Sigmoid colon (tissue), 7 donors: Measurements from ENCODE around the gene GREB1. TPM values are rescaled to one million over a fixed set of nuclear protein-coding genes. Genes with fewer than 3 reads are reported as not detected.

Experiments
- DNase-seq: peaks from one replicate; pipeline ENCODE4 v3.0.0-alpha.2; 2019
- H3K27ac ChIP-seq, 4 donors: fragments of 200-600 bp; sonication (generic); one replicate each; pipeline ENCODE4 v1.5.1; 2016 to 2019; ENCODE audit warnings: mild to moderate bottlenecking in 1 of 4
- H3K27me3 ChIP-seq, 3 donors: fragments of 200-600 bp; sonication (generic); one replicate each; pipeline ENCODE4 v1.5.1; 2019; ENCODE audit warnings: mild to moderate bottlenecking in 1 of 3
- H3K36me3 ChIP-seq, 4 donors: fragments of 200-600 bp; sonication (generic); one replicate each; pipeline ENCODE4 v1.5.1; 2016 to 2019
- H3K4me1 ChIP-seq, 4 donors: fragments of 200-600 bp; sonication (generic); one replicate each; pipeline ENCODE4 v1.5.1; 2017 to 2019
- H3K4me3 ChIP-seq, 4 donors: fragments of 200-600 bp; sonication (generic); one replicate each; pipeline ENCODE4 v1.5.1; 2017 to 2019; ENCODE audit warnings: mild to moderate bottlenecking in 2 of 4, moderate library complexity in 1 of 4
- H3K9me3 ChIP-seq, 4 donors: fragments of 200-600 bp in 3 of 4; sonication (generic) in 3 of 4; one replicate each; pipeline versions ENCODE4 v1.5.1 to v1.6.1; 2013 to 2019
- EP300 ChIP-seq, 4 donors: sonication (generic); formaldehyde crosslinking; IDR thresholded peaks; one replicate each; pipeline ENCODE4 v1.6.1; 2017; ENCODE audit warnings: antibody characterized with exemption in 4 of 4
- POLR2A ChIP-seq, 2 donors: fragments of 450-650 bp; IDR thresholded peaks; one replicate each; pipeline ENCODE4 v1.6.1; 2016; ENCODE audit warnings: antibody characterized with exemption in 2 of 2, mild to moderate bottlenecking in 2 of 2, moderate library complexity in 2 of 2
- POLR2AphosphoS5 ChIP-seq, 4 donors: sonication (generic); formaldehyde crosslinking; IDR thresholded peaks; one replicate each; pipeline ENCODE4 v1.6.1; 2017; ENCODE audit warnings: antibody characterized with exemption in 4 of 4
- WGBS, 2 donors: extraction: QIAGEN DNeasy Blood & Tissue Kit; methylation state at CpG; one replicate each; pipeline ENCODE4 v1.1.7; 2013; 5-methylcytosine and 5-hydroxymethylcytosine counted together
- intact Hi-C: fragments of 100-400 bp; cut with DNase I; formaldehyde crosslinking; loops from one replicate; pipeline ENCODE4 v1.15.1; 2023
- polyA plus RNA-seq, 3 donors: library from polyadenylated mRNA; stranded (reverse); fragments of 200-250 nt; gene quantifications; one replicate each; pipeline ENCODE4 v1.2.3, GENCODE V29; 2013
- total RNA-seq, 4 donors: library from RNA; depleted of rRNA; stranded (reverse); fragments of >200 nt; gene quantifications; one replicate each; pipeline ENCODE4 v1.1.0, GENCODE V29; 2016
- TF ChIP-seq, protein P1 (sequence below), 4 experiments: fragments of 450-650 bp in 3 of 4; fragments of 200-600 bp in 1 of 4; IDR thresholded peaks; one replicate each; pipeline ENCODE4 v1.5.1; 2016 to 2019; ENCODE audit warnings: antibody characterized with exemption in 4 of 4, mild to moderate bottlenecking in 3 of 4, moderate library complexity in 2 of 4
- donor health status: healthy with polysubstance abuse.
- donor health status: Bipolar disorder and iron deficiency.
- donor health status: healthy.

Gene GREB1
- total and polyA plus RNA-seq, 7 donors, result 0.28 to 2.5 (median 1.1) TPM; not detected in 1

DNA sequence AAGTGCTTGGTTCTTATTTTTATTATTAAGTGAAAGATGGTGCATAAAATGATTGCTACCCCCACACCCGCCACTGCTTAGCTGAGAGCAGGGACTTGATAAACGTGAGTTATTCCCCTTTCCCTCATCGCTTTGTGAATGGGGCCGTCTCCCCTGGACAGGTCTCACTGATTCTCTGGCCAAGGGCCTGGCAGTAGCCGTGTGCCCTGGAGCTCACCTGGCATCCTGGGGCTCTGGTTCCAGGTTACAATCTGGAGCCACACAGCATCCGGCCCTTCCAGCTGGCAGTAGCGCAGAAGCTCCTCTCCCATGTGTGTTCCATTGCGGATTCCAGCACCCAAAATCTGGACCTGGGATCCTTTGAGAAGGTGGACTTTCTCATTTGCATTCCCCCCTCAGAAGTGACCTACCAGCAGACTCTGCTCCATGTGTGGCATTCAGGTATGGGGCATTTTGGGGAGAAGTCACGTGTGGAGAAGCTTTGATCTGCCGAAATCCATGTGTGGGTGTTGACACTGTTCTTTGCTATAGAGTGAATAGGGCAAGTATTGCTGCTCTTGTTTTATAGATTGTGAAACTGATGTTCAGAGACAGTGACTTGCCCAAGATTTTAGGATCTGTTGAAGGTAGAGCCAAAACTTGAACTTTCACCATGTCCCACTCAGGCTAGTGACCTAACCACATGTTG is 63.8 kb downstream of the GREB1 start:
- H3K27me3 ChIP-seq, result no peaks in the 10 kb centered on the region
- H3K9me3 ChIP-seq, result no peaks in the 10 kb centered on the region
- H3K27ac ChIP-seq, result no peak overlapping the region
- no peak for DNase-seq
- H3K36me3 ChIP-seq, result no peaks in the 10 kb centered on the region
- WGBS, 2 donors, result 89 to 92% methylated on average over 10 of the region's 10 CpGs
- no peak for TF ChIP-seq POLR2AphosphoS5 (IDR thresholded peaks at IDR 0.05)
- TF ChIP-seq, protein P1, sequence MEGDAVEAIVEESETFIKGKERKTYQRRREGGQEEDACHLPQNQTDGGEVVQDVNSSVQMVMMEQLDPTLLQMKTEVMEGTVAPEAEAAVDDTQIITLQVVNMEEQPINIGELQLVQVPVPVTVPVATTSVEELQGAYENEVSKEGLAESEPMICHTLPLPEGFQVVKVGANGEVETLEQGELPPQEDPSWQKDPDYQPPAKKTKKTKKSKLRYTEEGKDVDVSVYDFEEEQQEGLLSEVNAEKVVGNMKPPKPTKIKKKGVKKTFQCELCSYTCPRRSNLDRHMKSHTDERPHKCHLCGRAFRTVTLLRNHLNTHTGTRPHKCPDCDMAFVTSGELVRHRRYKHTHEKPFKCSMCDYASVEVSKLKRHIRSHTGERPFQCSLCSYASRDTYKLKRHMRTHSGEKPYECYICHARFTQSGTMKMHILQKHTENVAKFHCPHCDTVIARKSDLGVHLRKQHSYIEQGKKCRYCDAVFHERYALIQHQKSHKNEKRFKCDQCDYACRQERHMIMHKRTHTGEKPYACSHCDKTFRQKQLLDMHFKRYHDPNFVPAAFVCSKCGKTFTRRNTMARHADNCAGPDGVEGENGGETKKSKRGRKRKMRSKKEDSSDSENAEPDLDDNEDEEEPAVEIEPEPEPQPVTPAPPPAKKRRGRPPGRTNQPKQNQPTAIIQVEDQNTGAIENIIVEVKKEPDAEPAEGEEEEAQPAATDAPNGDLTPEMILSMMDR (IDR thresholded peaks at IDR 0.05), result no peak
- TF ChIP-seq POLR2A (IDR thresholded peaks at IDR 0.05), result no peak
- no peak for TF ChIP-seq EP300 (IDR thresholded peaks at IDR 0.05)
- no peak overlapping the region for H3K4me3 ChIP-seq
- intact Hi-C loops, result no loop called here
- no peaks in the 10 kb centered on the region for H3K4me1 ChIP-seq

DNA sequence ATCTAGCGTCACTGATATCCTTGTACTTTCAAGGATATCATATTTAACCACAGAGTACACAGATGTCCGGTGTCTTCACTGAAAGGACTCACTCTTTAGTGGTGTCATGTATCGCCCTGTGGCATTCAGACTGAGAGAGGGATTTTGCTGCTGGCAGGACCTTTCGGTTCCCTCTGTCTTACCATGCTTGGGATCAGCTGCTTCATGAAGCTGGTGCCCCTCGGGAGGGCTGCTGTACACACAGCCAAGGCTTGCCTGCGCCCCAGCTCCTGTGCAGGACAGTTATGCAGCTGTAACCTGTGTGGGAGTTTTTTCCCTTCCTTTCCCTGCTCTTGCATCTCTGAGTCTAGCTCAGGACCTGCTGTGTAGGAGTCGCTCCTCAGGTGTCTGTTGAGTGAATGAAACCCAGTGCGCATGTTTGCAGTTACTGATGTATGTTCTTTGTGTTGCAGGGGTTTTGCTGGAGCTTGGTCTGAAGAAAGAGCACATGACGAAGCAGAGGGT is 64.4 kb downstream of the GREB1 start:
- Histone ChIP-seq H3K9me3 (no peaks in the 10 kb centered on the region), H3K4me3 (no peak overlapping the region), H3K36me3 (no peaks in the 10 kb centered on the region), H3K4me1 (no peaks in the 10 kb centered on the region), H3K27me3 (no peaks in the 10 kb centered on the region), H3K27ac (no peak overlapping the region)
- intact Hi-C loops, result no loop called here
- no peak for TF ChIP-seq POLR2A (IDR thresholded peaks at IDR 0.05)
- TF ChIP-seq, protein P1 (IDR thresholded peaks at IDR 0.05), result no peak
- no peak for TF ChIP-seq POLR2AphosphoS5 (IDR thresholded peaks at IDR 0.05)
- no peak for TF ChIP-seq EP300 (IDR thresholded peaks at IDR 0.05)
- DNase-seq, result peak; percentile 14
- WGBS, 2 donors, result 77 to 83% methylated on average over 9 of the region's 9 CpGs

DNA sequence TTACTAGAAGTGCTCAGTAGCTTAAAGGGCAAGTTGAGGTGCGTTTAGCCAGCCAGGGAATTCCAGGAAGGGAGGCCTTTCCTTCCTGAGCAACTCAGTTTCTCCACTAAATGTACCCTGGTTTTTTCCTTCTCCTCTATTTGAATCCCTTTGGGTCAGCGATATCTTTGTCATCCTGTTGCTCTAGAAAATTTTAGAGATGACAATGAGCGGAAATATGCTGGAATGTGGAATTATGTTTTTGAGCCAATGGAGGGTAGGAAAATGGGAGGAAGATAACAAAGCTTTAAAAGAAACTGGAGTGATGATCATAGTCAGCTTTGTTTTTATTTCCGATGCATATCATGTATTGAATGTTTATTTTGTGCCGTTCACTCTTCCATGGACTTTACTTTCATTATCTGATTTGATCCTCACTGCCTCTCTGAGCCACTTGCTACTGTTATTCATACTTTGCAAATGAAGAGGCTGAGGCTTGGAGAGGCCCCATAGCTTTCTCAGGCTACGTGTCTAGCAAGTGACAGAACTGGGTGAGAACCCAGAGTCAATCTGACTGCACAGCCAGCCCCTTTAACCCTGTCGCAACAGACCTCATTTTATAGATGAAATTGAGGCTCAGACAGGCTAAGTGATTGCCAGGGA is 68.8 kb downstream of the GREB1 start:
- no peak overlapping the region for H3K27ac ChIP-seq
- no peak overlapping the region for H3K4me3 ChIP-seq
- no peaks in the 10 kb centered on the region for H3K9me3 ChIP-seq
- no peaks in the 10 kb centered on the region for H3K36me3 ChIP-seq
- H3K27me3 ChIP-seq, result no peaks in the 10 kb centered on the region
- intact Hi-C loops, result no loop called here
- 75 to 80% methylated on average over 7 of the region's 7 CpGs for WGBS, 2 donors
- no peaks in the 10 kb centered on the region for H3K4me1 ChIP-seq
- TF ChIP-seq EP300 (IDR thresholded peaks at IDR 0.05), result no peak
- TF ChIP-seq POLR2AphosphoS5 (IDR thresholded peaks at IDR 0.05), result no peak
- TF ChIP-seq POLR2A (IDR thresholded peaks at IDR 0.05), result no peak
- TF ChIP-seq, protein P1 (IDR thresholded peaks at IDR 0.05), result no peak
- peak; percentile 8 for DNase-seq

DNA sequence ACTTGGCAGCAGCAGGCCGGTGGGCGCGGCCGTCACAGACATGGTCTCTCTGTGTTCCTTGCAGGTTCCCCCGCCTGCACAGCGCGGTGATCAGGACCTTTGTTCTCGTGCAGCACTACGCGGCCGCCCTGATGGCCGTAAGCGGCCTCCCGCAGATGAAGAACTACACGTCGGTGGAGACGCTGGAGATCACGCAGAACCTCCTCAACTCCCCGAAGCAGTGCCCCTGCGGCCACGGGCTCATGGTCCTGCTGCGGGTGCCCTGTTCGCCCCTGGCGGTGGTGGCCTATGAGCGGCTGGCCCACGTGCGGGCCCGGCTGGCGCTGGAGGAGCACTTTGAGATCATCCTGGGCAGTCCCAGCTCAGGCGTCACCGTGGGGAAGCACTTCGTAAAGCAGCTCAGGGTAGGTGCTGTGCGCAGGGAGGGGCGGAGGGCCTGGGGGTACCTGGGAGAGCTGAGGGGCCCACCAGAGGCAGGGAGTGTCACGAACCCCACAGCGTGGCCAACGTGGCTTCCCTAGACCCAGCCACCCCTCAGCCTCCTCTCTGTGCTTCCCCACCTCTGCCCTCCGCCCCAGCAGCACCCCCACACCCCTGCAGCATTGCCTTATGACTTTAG is 76.9 kb downstream of the GREB1 start:
- TF ChIP-seq, protein P1 (IDR thresholded peaks at IDR 0.05), result no peak
- TF ChIP-seq EP300 (IDR thresholded peaks at IDR 0.05), result no peak
- TF ChIP-seq POLR2A (IDR thresholded peaks at IDR 0.05), result no peak
- TF ChIP-seq POLR2AphosphoS5 (IDR thresholded peaks at IDR 0.05), result no peak
- Histone ChIP-seq H3K4me1 (no peaks in the 10 kb centered on the region), H3K36me3 (no peaks in the 10 kb centered on the region), H3K27me3 (no peaks in the 10 kb centered on the region), H3K9me3 (no peaks in the 10 kb centered on the region), H3K4me3 (no peak overlapping the region), H3K27ac (no peak overlapping the region)
- WGBS, 2 donors, result 95% methylated on average over 38 of the region's 38 CpGs
- DNase-seq, result no peak
- intact Hi-C loops, result no loop called here
